ENCODE data around the gene GBF1.
"Not testable (repeated sequence)": the region's sequence is repeated elsewhere in the genome, so short reads cannot be mapped to it uniquely, and the experiment has no call there.

GBF1 gene

DNA sequence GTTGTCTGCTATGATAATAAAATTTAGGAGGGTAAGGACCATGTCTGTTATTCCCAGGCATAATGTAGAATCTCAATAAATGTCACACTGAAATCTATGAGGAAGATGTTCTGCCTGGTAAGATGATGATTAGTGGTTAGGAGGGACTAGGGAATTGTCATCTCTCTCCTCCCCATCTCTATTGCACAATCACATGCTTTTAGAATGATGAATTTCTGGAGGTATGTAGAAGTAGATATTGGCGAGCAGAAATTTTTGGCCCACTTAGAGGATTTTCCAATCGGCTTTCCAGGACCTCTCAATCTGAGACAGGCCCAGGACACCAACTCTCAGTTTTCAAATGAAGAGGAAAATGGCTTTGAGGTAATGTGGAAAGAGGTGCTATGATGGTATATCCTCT, 2.0 kb upstream of the GBF1 start:
- TF ChIP-seq, protein P1, sequence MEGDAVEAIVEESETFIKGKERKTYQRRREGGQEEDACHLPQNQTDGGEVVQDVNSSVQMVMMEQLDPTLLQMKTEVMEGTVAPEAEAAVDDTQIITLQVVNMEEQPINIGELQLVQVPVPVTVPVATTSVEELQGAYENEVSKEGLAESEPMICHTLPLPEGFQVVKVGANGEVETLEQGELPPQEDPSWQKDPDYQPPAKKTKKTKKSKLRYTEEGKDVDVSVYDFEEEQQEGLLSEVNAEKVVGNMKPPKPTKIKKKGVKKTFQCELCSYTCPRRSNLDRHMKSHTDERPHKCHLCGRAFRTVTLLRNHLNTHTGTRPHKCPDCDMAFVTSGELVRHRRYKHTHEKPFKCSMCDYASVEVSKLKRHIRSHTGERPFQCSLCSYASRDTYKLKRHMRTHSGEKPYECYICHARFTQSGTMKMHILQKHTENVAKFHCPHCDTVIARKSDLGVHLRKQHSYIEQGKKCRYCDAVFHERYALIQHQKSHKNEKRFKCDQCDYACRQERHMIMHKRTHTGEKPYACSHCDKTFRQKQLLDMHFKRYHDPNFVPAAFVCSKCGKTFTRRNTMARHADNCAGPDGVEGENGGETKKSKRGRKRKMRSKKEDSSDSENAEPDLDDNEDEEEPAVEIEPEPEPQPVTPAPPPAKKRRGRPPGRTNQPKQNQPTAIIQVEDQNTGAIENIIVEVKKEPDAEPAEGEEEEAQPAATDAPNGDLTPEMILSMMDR (IDR thresholded peaks at IDR 0.05; ENCODE audit: low read depth, low read length) = no peak
- Histone ChIP-seq H3K4me3 (ENCODE audit: low read depth, low read length) (no peak overlapping the region), H3K4me1 (0 out of 2 replicates have a peak, but pooled peaks cover 2% of the 10 kb centered on the region), H3K9me3 (no peaks in the 10 kb centered on the region), H3K27me3 (no peaks in the 10 kb centered on the region), H3K36me3 (no peaks in the 10 kb centered on the region)
- DNase-seq = no peak

DNA sequence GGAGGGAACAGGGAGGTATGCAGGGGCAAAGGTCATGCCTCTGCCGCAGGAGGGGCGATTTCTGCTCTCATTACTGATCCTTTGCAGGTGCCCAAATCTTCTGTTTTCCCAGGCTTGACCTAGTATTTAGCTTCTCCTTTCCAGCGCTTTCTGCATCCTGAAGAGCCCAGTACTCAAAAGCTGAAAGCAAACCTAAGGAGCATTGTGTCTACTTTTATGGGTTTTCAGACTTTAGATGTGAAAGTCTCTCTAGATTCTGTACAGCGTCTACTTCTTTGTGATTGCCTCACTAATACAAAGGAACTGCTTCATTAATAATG, 560 bp downstream of the GBF1 start:
- 0 out of 2 replicates have a peak, but pooled peaks cover 2% of the 10 kb centered on the region for H3K4me1 ChIP-seq
- H3K36me3 ChIP-seq = no peaks in the 10 kb centered on the region
- TF ChIP-seq, protein P1 (IDR thresholded peaks at IDR 0.05; ENCODE audit: low read depth, low read length) = no peak
- no peaks in the 10 kb centered on the region for H3K27me3 ChIP-seq
- peak overlapping the region; percentile 98 for H3K4me3 ChIP-seq (ENCODE audit: low read depth, low read length)
- no peaks in the 10 kb centered on the region for H3K9me3 ChIP-seq
- DNase-seq = no peak

DNA sequence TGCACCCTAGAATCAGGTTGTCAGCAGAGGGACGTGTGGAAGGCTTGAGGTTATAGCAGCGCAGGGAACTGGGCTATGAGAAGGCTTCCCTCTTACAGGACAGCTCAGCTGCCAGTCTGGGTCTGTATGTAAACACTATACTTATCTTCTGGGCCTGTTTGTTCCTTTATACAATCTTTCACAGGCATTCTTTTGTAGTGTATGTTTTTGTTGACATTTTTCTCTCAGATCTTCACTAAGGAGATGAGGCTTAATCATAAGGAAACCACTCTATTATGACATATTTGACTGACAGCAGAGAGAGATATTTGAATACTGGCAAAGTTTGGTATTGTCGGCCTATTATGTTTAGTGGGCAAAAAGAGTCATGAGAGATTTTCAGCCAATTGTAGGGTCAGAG, 929 bp downstream of the GBF1 start:
- Histone ChIP-seq H3K9me3 (no peaks in the 10 kb centered on the region), H3K4me1 (no peaks in the 10 kb centered on the region), H3K4me3 (ENCODE audit: low read depth, low read length) (peak overlapping the region; percentile 98), H3K36me3 (no peaks in the 10 kb centered on the region), H3K27me3 (no peaks in the 10 kb centered on the region)
- TF ChIP-seq, protein P1 (IDR thresholded peaks at IDR 0.05; ENCODE audit: low read depth, low read length) = no peak
- DNase-seq = no peak

DNA sequence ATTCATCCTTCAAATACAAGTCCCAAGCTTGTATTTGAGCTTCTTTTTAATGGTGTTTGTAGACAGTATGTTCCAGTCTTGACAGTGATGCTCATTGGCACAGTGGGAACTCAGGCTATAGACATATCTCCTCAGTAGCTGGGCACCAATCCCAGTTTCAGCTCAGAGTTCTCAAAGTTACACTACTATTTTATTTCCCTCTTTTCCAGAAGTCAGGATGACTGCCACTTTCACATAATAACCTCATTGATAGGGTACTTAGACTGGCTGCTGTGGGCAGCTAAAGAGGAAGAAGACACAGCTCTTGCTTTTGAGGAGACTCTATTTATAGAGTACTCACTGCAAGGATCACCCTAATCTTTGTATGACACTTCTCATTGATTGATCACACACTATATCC, 2.4 kb downstream of the GBF1 start:
- TF ChIP-seq, protein P1 (IDR thresholded peaks at IDR 0.05; ENCODE audit: low read depth, low read length) = no peak
- Histone ChIP-seq H3K4me1 (no peaks in the 10 kb centered on the region), H3K36me3 (no peaks in the 10 kb centered on the region), H3K9me3 (no peaks in the 10 kb centered on the region), H3K27me3 (no peaks in the 10 kb centered on the region), H3K4me3 (ENCODE audit: low read depth, low read length) (no peak overlapping the region; the same call in 1 of the 2 replicates)
- DNase-seq = no peak

DNA sequence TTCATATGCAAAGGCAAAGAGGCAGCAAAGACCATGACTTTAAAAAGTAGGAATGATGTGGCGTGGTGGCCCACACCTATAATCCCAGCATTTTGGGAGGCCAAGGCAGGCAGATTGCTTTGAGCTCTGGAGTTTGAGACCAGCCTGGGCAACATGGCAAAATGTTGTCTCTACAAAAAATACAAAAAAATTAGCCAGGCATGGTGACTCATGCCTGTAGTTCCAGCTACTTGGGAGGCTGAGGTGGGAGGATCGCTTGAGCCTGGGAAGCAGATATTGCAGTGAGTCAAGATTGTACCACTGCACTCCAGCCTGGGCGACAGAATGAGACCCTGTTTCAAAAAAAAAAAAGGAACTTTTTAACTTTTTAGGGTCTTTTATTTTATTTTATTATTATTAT, 7.2 kb downstream of the GBF1 start:
- not testable (repeated sequence) for DNase-seq, H3K36me3 ChIP-seq

DNA sequence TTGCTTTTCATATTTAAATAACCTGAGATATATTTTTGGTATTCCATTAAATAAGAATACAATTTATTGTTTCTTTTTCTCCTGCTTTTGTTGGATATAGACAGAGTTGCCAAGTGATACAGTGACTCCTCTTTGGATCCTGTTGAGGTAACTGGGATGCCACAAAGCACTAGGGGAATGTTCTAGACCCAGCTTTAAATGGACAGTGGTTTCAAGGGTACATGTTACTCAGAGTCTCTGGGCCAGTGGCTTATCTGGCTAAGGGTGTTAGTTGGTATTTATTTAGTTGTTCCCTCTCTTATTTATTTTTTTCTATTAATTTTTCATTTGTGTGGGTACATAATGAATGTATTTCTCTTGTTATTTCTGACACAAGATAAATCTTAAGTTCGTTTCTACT, 9.1 kb downstream of the GBF1 start:
- no peaks in the 10 kb centered on the region for H3K27me3 ChIP-seq
- H3K9me3 ChIP-seq = no peaks in the 10 kb centered on the region
- no peaks in the 10 kb centered on the region for H3K4me1 ChIP-seq
- no peak overlapping the region for H3K4me3 ChIP-seq (ENCODE audit: low read depth, low read length)
- DNase-seq = no peak
- H3K36me3 ChIP-seq = peaks cover 1% of the 10 kb centered on the region
- TF ChIP-seq, protein P1 (IDR thresholded peaks at IDR 0.05; ENCODE audit: low read depth, low read length) = no peak

More for the DNA sequence above, 7.2 kb downstream of the GBF1 start:
- not testable (repeated sequence) for H3K4me1 ChIP-seq; H3K27me3 ChIP-seq; H3K4me3 ChIP-seq (ENCODE audit: low read depth, low read length); H3K9me3 ChIP-seq

DNA sequence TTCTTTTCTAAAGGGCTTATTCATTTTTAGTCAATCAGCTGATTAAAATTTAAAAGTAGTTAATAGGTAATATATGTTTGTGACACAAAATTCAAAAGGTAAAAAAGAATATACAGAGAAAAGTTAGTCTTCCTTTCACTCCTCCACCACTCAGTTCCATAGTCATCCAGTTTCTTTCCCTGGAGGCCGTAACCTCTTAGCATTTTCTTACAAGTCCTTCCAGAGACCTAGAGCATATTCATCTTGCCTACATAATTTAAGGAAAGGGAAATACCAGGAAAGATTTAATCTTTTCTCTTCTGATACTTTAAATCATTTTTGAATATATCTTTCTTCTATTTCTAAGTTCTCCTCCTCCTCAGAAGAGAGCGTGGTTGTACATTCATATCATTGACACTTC, 10.1 kb downstream of the GBF1 start:
- no peaks in the 10 kb centered on the region for H3K4me1 ChIP-seq
- TF ChIP-seq, protein P1 (IDR thresholded peaks at IDR 0.05; ENCODE audit: low read depth, low read length) = no peak
- no peak overlapping the region for H3K4me3 ChIP-seq (ENCODE audit: low read depth, low read length)
- peaks cover 8% of the 10 kb centered on the region for H3K36me3 ChIP-seq
- DNase-seq = no peak
- no peaks in the 10 kb centered on the region for H3K27me3 ChIP-seq
- H3K9me3 ChIP-seq = no peaks in the 10 kb centered on the region
